ENCODE results near the gene EYA3.
A peak's percentile ranks its signal among the peaks of the same experiment; 100 is the strongest.

EYA3 gene

GRCh38 chr1:28064064-28064463 is 24.3 kb downstream of the EYA3 start:
- no peaks in the 10 kb centered on the region for H3K9me2 ChIP-seq (replicated peaks; ENCODE audit: control insufficient read depth, low read length)
- H3K27ac ChIP-seq (ENCODE audit: low read depth, low read length): peak overlapping the region; percentile 73
- no peaks in the 10 kb centered on the region for H4K20me1 ChIP-seq (ENCODE audit: control insufficient read depth, insufficient read depth, low read depth, low read length)
- peaks cover 11% of the 10 kb centered on the region for H3K36me3 ChIP-seq (ENCODE audit: control insufficient read depth, low read length)
- H3K4me1 ChIP-seq (ENCODE audit: control insufficient read depth, low read length): peaks cover 87% of the 10 kb centered on the region
- H3K4me2 ChIP-seq (ENCODE audit: low read length): peak overlapping the region; percentile 48
- H3K27me3 ChIP-seq (ENCODE audit: control insufficient read depth, low read length): no peaks in the 10 kb centered on the region
- H3F3A ChIP-seq (ENCODE audit: control insufficient read depth, insufficient read depth): peaks cover 5% of the 10 kb centered on the region
- H3K4me3 ChIP-seq (ENCODE audit: low read length): peak overlapping the region; percentile 30; the same call in 1 of the 2 replicates
- H3K9me3 ChIP-seq (ENCODE audit: control insufficient read depth, insufficient read depth, low read length): no peaks in the 10 kb centered on the region
- H3K79me2 ChIP-seq (ENCODE audit: control insufficient read depth, low read length): peaks cover 92% of the 10 kb centered on the region
- TF ChIP-seq EZH2phosphoT487 (IDR thresholded peaks at IDR 0.05; ENCODE audit: borderline replicate concordance, low read length): no peak
- no peak for TF ChIP-seq CTCF (IDR thresholded peaks at IDR 0.05; ENCODE audit: low read depth, low read length, poor library complexity, severe bottlenecking)

- Histone ChIP-seq H3K27ac (ENCODE audit: low read depth, low read length) (peak overlapping the region; percentile 73), H3K4me3 (ENCODE audit: low read length) (peak overlapping the region; percentile 34), H3K36me3 (ENCODE audit: control insufficient read depth, low read length) (peaks cover 16% of the 10 kb centered on the region), H4K20me1 (ENCODE audit: control insufficient read depth, insufficient read depth, low read depth, low read length) (no peaks in the 10 kb centered on the region), H3K27me3 (ENCODE audit: control insufficient read depth, low read length) (no peaks in the 10 kb centered on the region), H3K9me2 (replicated peaks; ENCODE audit: control insufficient read depth, low read length) (no peaks in the 10 kb centered on the region), H3K4me1 (ENCODE audit: control insufficient read depth, low read length) (peaks cover 88% of the 10 kb centered on the region), H3K9me3 (ENCODE audit: control insufficient read depth, insufficient read depth, low read length) (no peaks in the 10 kb centered on the region), H3K79me2 (ENCODE audit: control insufficient read depth, low read length) (peaks cover 92% of the 10 kb centered on the region), H3F3A (ENCODE audit: control insufficient read depth, insufficient read depth) (peaks cover 2% of the 10 kb centered on the region; the same call in 1 of the 2 replicates), H3K4me2 (ENCODE audit: low read length) (peak overlapping the region; percentile 53)
- TF ChIP-seq CTCF (IDR thresholded peaks at IDR 0.05; ENCODE audit: low read depth, low read length, poor library complexity, severe bottlenecking) (no peak), EZH2phosphoT487 (IDR thresholded peaks at IDR 0.05; ENCODE audit: borderline replicate concordance, low read length) (no peak)
These were observed 25.6 kb downstream of the EYA3 start for GRCh38 chr1:28062806-28063205.

- no peaks in the 10 kb centered on the region for H3K9me3 ChIP-seq (ENCODE audit: control insufficient read depth, insufficient read depth, low read length)
- H3K27ac ChIP-seq (ENCODE audit: low read depth, low read length): no peak overlapping the region
- H3K36me3 ChIP-seq (ENCODE audit: control insufficient read depth, low read length): peaks cover 24% of the 10 kb centered on the region
- TF ChIP-seq EZH2phosphoT487 (IDR thresholded peaks at IDR 0.05; ENCODE audit: borderline replicate concordance, low read length): no peak
- no peak for TF ChIP-seq CTCF (IDR thresholded peaks at IDR 0.05; ENCODE audit: low read depth, low read length, poor library complexity, severe bottlenecking)
- H4K20me1 ChIP-seq (ENCODE audit: control insufficient read depth, insufficient read depth, low read depth, low read length): no peaks in the 10 kb centered on the region
- H3K79me2 ChIP-seq (ENCODE audit: control insufficient read depth, low read length): peaks cover 75% of the 10 kb centered on the region
- H3K4me2 ChIP-seq (ENCODE audit: low read length): peak overlapping the region; percentile 38
- H3K9me2 ChIP-seq (replicated peaks; ENCODE audit: control insufficient read depth, low read length): no peaks in the 10 kb centered on the region
- H3F3A ChIP-seq (ENCODE audit: control insufficient read depth, insufficient read depth): no peaks in the 10 kb centered on the region; the same call in 1 of the 2 replicates
- peaks cover 62% of the 10 kb centered on the region for H3K4me1 ChIP-seq (ENCODE audit: control insufficient read depth, low read length)
- H3K27me3 ChIP-seq (ENCODE audit: control insufficient read depth, low read length): no peaks in the 10 kb centered on the region
- peak overlapping the region; percentile 16 for H3K4me3 ChIP-seq (ENCODE audit: low read length)
These were observed 29.2 kb downstream of the EYA3 start for GRCh38 chr1:28058971-28059878.

Measured in DOHH2 (cell line).